B cell (primary cell): ENCODE results near the gene MAP3K20. TPM values are rescaled to one million over a fixed set of nuclear protein-coding genes. Genes with fewer than 3 reads are reported as not detected.

Source experiments
- ATAC-seq: fragments of 200-7000 bp; cut with Tn5 transposase; one replicate; pipeline ENCODE4 v1.10.0; 2021; ENCODE audit warnings: low read depth, mild to moderate bottlenecking, moderate number of reproducible peaks, moderate library complexity
- CTCF ChIA-PET: fragments of 350-600 bp; sonication (Branson Sonifier 250); formaldehyde crosslinking; loops from one replicate; lab custom pipeline; 2021; ENCODE audit warnings: antibody characterized with exemption, inconsistent platforms; lab: Charles Lee
- POLR2A ChIA-PET: fragments of 350-600 bp; sonication (Branson Sonifier 250); formaldehyde crosslinking; loops from one replicate; lab custom pipeline; 2021; ENCODE audit warnings: antibody characterized with exemption; lab: Charles Lee
- DNase-seq: peaks from one replicate; pipeline ENCODE4 v3.0.0; 2013
- H2AFZ ChIP-seq: 2 replicates; pipeline ENCODE4 v1.6.1; 2012; ENCODE audit warnings: mild to moderate bottlenecking, low read depth, low read length; ENCODE audit not compliant: insufficient read depth, poor library complexity, severe bottlenecking
- H3K27ac ChIP-seq, 2 donors: 1 replicate in 1 of 2; 2 replicates in 1 of 2; pipeline ENCODE4 v1.5.1; 2012 to 2013; ENCODE audit warnings: low read length in 2 of 2, mild to moderate bottlenecking in 2 of 2, moderate library complexity in 1 of 2
- H3K27me3 ChIP-seq, 4 experiments: fragments of 200-600 bp in 1 of 4; sonication (generic) in 1 of 4; replicated peaks in 1 of 4; 1 replicate in 2 of 4; 2 replicates in 2 of 4; pipeline versions ENCODE4 v1.6.1 to v1.7.0; 2013 to 2016; ENCODE audit warnings: low read length in 3 of 4, mild to moderate bottlenecking in 2 of 4, mixed read lengths in 1 of 4, moderate library complexity in 1 of 4; ENCODE audit not compliant: insufficient read depth in 4 of 4, control insufficient read depth in 3 of 4; ENCODE audit errors: control extremely low read depth in 1 of 4
- H3K36me3 ChIP-seq, 2 experiments: replicated peaks in 1 of 2; 1 replicate in 1 of 2; 2 replicates in 1 of 2; pipeline versions ENCODE4 v1.6.1 to v1.7.1; 2013; ENCODE audit warnings: low read length in 1 of 2; ENCODE audit not compliant: insufficient read depth in 2 of 2, control insufficient read depth in 1 of 2; ENCODE audit errors: control extremely low read depth in 1 of 2, extremely low read depth in 1 of 2
- H3K4me1 ChIP-seq, 2 donors: fragments of 200-600 bp in 1 of 2; sonication (generic) in 1 of 2; 1 replicate in 1 of 2; 2 replicates in 1 of 2; pipeline versions ENCODE4 v1.5.1 to v1.6.1; 2013 to 2017; ENCODE audit warnings: low read length in 2 of 2; ENCODE audit not compliant: control insufficient read depth in 2 of 2, insufficient read depth in 2 of 2
- H3K4me2 ChIP-seq: replicated peaks from 2 replicates; pipeline ENCODE3; 2012; ENCODE audit warnings: mild to moderate bottlenecking, low read depth, low read length; ENCODE audit not compliant: poor library complexity, severe bottlenecking
- H3K4me3 ChIP-seq, 5 experiments: fragments of 200-600 bp in 1 of 5; sonication (generic) in 1 of 5; 1 replicate in 3 of 5; 2 replicates in 2 of 5; pipeline versions ENCODE4 v1.5.1 to v1.7.0; 2011 to 2016; ENCODE audit warnings: low read length in 4 of 5, mild to moderate bottlenecking in 4 of 5, low read depth in 2 of 5, control low read depth in 1 of 5, moderate library complexity in 1 of 5; ENCODE audit not compliant: insufficient read depth in 1 of 5; ENCODE audit errors: control extremely low read depth in 1 of 5, extremely low read depth in 1 of 5
- H3K79me2 ChIP-seq: fragments of 200-600 bp; sonication (generic); one replicate; pipeline ENCODE4 v1.6.0; 2016; ENCODE audit warnings: low read length; ENCODE audit not compliant: control insufficient read depth, insufficient read depth
- H3K9ac ChIP-seq: fragments of 200-600 bp; sonication (generic); 2 replicates; pipeline ENCODE4 v1.6.1; 2017; ENCODE audit warnings: mild to moderate bottlenecking, low read length, moderate library complexity
- H3K9me3 ChIP-seq, 3 donors: one replicate each; pipeline versions ENCODE4 v1.6.1 to v1.7.1; 2013; ENCODE audit warnings: low read length in 2 of 3; ENCODE audit not compliant: control insufficient read depth in 2 of 3, insufficient read depth in 1 of 3; ENCODE audit errors: control extremely low read depth in 1 of 3
- H4K20me1 ChIP-seq: 2 replicates; pipeline ENCODE4 v1.6.0; 2012; ENCODE audit warnings: mild to moderate bottlenecking, low read length; ENCODE audit not compliant: insufficient read depth, control insufficient read depth, poor library complexity, severe bottlenecking
- H3K27ac Mint-ChIP-seq: one replicate; pipeline ENCODE4 v1.8.0; 2021; ENCODE audit warnings: mixed read lengths
- H3K27me3 Mint-ChIP-seq: one replicate; pipeline ENCODE4 v1.8.0; 2021; ENCODE audit warnings: mixed read lengths
- H3K4me1 Mint-ChIP-seq: one replicate; pipeline ENCODE4 v1.8.0; 2021; ENCODE audit warnings: mixed read lengths
- H3K4me3 Mint-ChIP-seq: one replicate; pipeline ENCODE4 v1.8.0; 2021; ENCODE audit warnings: mixed read lengths
- H3K9me3 Mint-ChIP-seq: one replicate; pipeline ENCODE4 v1.8.0; 2022; ENCODE audit warnings: mixed read lengths; ENCODE audit not compliant: insufficient read depth
- CTCF ChIP-seq: fragments of 200-600 bp; IDR thresholded peaks from one replicate; pipeline ENCODE4 v1.8.0; 2022; ENCODE audit warnings: antibody characterized with exemption, mild to moderate bottlenecking
- EZH2 ChIP-seq: IDR thresholded peaks from 2 replicates; pipeline ENCODE4 v1.6.1; 2012; ENCODE audit warnings: borderline replicate concordance, low read depth, mild to moderate bottlenecking, moderate library complexity, low read length; ENCODE audit not compliant: insufficient read depth, poor library complexity, severe bottlenecking
- WGBS: methylation state at CpG from one replicate; pipeline ENCODE4 v1.1.5; 2013; ENCODE audit warnings: missing lambda C conversion rate; ENCODE audit not compliant: insufficient coverage; 5-methylcytosine and 5-hydroxymethylcytosine counted together
- intact Hi-C: fragments of 100-400 bp; cut with micrococcal nuclease; formaldehyde crosslinking; loops from one replicate; pipeline ENCODE4 v1.10.0; 2022
- polyA plus RNA-seq: library from polyadenylated mRNA; depleted of rRNA; stranded (reverse); fragments of >200 nt; gene quantifications from 2 replicates; pipeline ENCODE4 v1.2.3, GENCODE V29; 2012
- total RNA-seq, 2 donors: library from RNA; stranded (reverse); fragments of 120-200 nt in 1 of 2; gene quantifications; 1 replicate in 1 of 2; 2 replicates in 1 of 2; pipeline versions ENCODE4 v1.2.3 to v1.2.4, GENCODE V29; 2013 to 2022

MAP3K20 gene
- total and polyA plus RNA-seq, 2 donors (not counting 1 experiment from before 2014, with no cell fraction given) = 2.2 to 9.1 TPM

GRCh38 chr2:173150087-173150486, 74.4 kb downstream of the MAP3K20 start:
- H4K20me1 ChIP-seq = no peaks in the 10 kb centered on the region
- intact Hi-C loops = no loop called here
- no CpG with 5 or more reads among the region's 2 CpGs for WGBS
- Mint-ChIP-seq H3K27ac (no peak overlapping the region), H3K27me3 (no peaks in the 10 kb centered on the region), H3K4me1 (no peaks in the 10 kb centered on the region), H3K4me3 (no peak overlapping the region), H3K9me3 (no peaks in the 10 kb centered on the region)
- no peak overlapping the region for H3K9ac ChIP-seq
- H3K4me1 ChIP-seq = no peaks in the 10 kb centered on the region
- ChIA-PET CTCF (no interaction called here), POLR2A (no interaction called here)
- no peaks in the 10 kb centered on the region for H3K79me2 ChIP-seq
- no peak overlapping the region for H3K27ac ChIP-seq
- H3K9me3 ChIP-seq = peaks cover 0 to 1% (median 0%) of the 10 kb centered on the region in 3 donors
- no peak for DNase-seq
- no peak for TF ChIP-seq EZH2
- TF ChIP-seq CTCF = no peak
- H3K4me2 ChIP-seq = no peak overlapping the region
- no peak for ATAC-seq
- H3K4me3 ChIP-seq = no peak overlapping the region
- H3K36me3 ChIP-seq = no peaks in the 10 kb centered on the region
- no peak overlapping the region for H2AFZ ChIP-seq
- no peaks in the 10 kb centered on the region for H3K27me3 ChIP-seq

GRCh38 chr2:173150963-173151362, 75.3 kb downstream of the MAP3K20 start:
- Mint-ChIP-seq H3K9me3 (no peaks in the 10 kb centered on the region), H3K4me1 (no peaks in the 10 kb centered on the region), H3K27me3 (no peaks in the 10 kb centered on the region), H3K4me3 (no peak overlapping the region), H3K27ac (no peak overlapping the region)
- Histone ChIP-seq H2AFZ (no peak overlapping the region), H3K4me3 (no peak overlapping the region), H3K4me1 (no peaks in the 10 kb centered on the region), H3K36me3 (no peaks in the 10 kb centered on the region), H4K20me1 (no peaks in the 10 kb centered on the region), H3K27me3 (no peaks in the 10 kb centered on the region), H3K9ac (no peak overlapping the region), H3K9me3 (peaks cover 0 to 1% (median 0%) of the 10 kb centered on the region in 3 donors), H3K79me2 (no peaks in the 10 kb centered on the region), H3K4me2 (no peak overlapping the region), H3K27ac (no peak overlapping the region)
- ChIA-PET CTCF (no interaction called here), POLR2A (no interaction called here)
- no peak for ATAC-seq
- no peak for DNase-seq
- TF ChIP-seq CTCF (no peak), EZH2 (no peak)
- intact Hi-C loops = no loop called here
